Caco-2 (cell line): ENCODE data around the gene LILRB3. TPM values are rescaled to one million over a fixed set of nuclear protein-coding genes. Genes with fewer than 3 reads are reported as not detected.
A peak's percentile ranks its signal among the peaks of the same experiment; 100 is the strongest.

Experiments
- BruUV-seq: library from RNA; stranded (reverse); fragments of 400-500 nt; replicated peaks from 2 replicates; lab custom pipeline; 2021; lab: Mats Ljungman, UMichigan
- CTCF ChIA-PET: fragments of 300-600 bp; sonication (Branson Sonifier 250); formaldehyde crosslinking; loops from one replicate; lab custom pipeline; 2022; ENCODE audit warnings: antibody characterized with exemption; lab: Charles Lee
- POLR2A ChIA-PET: fragments of 300-600 bp; sonication (Branson Sonifier 250); formaldehyde crosslinking; loops from one replicate; lab custom pipeline; 2022; ENCODE audit warnings: antibody characterized with exemption; lab: Charles Lee
- DNase-seq, 2 experiments: peaks; one replicate each; pipeline versions ENCODE4 v3.0.0 to v3.0.0-alpha.2; 2020 to 2022
- H3K27me3 ChIP-seq: replicated peaks from 2 replicates; pipeline ENCODE4 v1.6.0; 2011; ENCODE audit warnings: low read length; ENCODE audit not compliant: control insufficient read depth, insufficient read depth
- H3K36me3 ChIP-seq: 2 replicates; pipeline ENCODE4 v1.5.1; 2011; ENCODE audit warnings: low read length; ENCODE audit not compliant: control insufficient read depth, insufficient read depth
- H3K4me1 ChIP-seq: fragments of 250-450 bp; sonication (Bioruptor Pico); 2 replicates; pipeline ENCODE4 v1.5.1; 2020; ENCODE audit warnings: mild to moderate bottlenecking
- H3K4me3 ChIP-seq: 2 replicates; pipeline ENCODE4 v1.5.1; 2011; ENCODE audit warnings: low read depth, mild to moderate bottlenecking, control low read depth, low read length
- H3K9me3 ChIP-seq: fragments of 250-450 bp; sonication (Bioruptor Pico); 2 replicates; pipeline ENCODE4 v1.5.1; 2020; ENCODE audit warnings: mild to moderate bottlenecking, moderate library complexity
- H3K27ac Mint-ChIP-seq: one replicate; pipeline ENCODE4 v1.8.0; 2022; ENCODE audit warnings: mixed read lengths; ENCODE audit not compliant: unreplicated experiment
- H3K27me3 Mint-ChIP-seq: one replicate; pipeline ENCODE4 v1.8.0; 2022; ENCODE audit warnings: mixed read lengths; ENCODE audit not compliant: insufficient read depth, unreplicated experiment
- H3K36me3 Mint-ChIP-seq: one replicate; pipeline ENCODE4 v1.8.0; 2022; ENCODE audit warnings: mild to moderate bottlenecking, mixed read lengths; ENCODE audit not compliant: insufficient read depth, unreplicated experiment
- H3K4me1 Mint-ChIP-seq: one replicate; pipeline ENCODE4 v1.8.0; 2022; ENCODE audit warnings: low read depth, mixed read lengths; ENCODE audit not compliant: unreplicated experiment
- H3K4me3 Mint-ChIP-seq: one replicate; pipeline ENCODE4 v1.8.0; 2022; ENCODE audit warnings: mild to moderate bottlenecking, moderate library complexity, mixed read lengths; ENCODE audit not compliant: unreplicated experiment
- H3K9me3 Mint-ChIP-seq: one replicate; pipeline ENCODE4 v1.8.0; 2022; ENCODE audit warnings: mixed read lengths; ENCODE audit not compliant: unreplicated experiment
- intact Hi-C: fragments of 100-400 bp; cut with micrococcal nuclease; formaldehyde crosslinking; loops from one replicate; pipeline ENCODE4 v1.10.0; 2022; ENCODE audit not compliant: unreplicated experiment
- total RNA-seq: library from RNA; stranded (reverse); gene quantifications from 2 replicates; pipeline ENCODE4 v1.2.3, GENCODE V29; 2022
- TF ChIP-seq, protein P1 (sequence below), 2 experiments: fragments of 200-600 bp in 1 of 2; IDR thresholded peaks; 1 replicate in 1 of 2; 2 replicates in 1 of 2; pipeline versions ENCODE4 v1.5.1 to v1.8.0; 2011 to 2022; ENCODE audit warnings: antibody characterized with exemption in 1 of 2, control low read depth in 1 of 2, inconsistent platforms in 1 of 2, low read depth in 1 of 2, low read length in 1 of 2, mild to moderate bottlenecking in 1 of 2, moderate library complexity in 1 of 2; ENCODE audit not compliant: insufficient read depth in 1 of 2, severe bottlenecking in 1 of 2, unreplicated experiment in 1 of 2

The LILRB3 gene
- total RNA-seq, 1 experiment from 2014 or later = not detected

DNA sequence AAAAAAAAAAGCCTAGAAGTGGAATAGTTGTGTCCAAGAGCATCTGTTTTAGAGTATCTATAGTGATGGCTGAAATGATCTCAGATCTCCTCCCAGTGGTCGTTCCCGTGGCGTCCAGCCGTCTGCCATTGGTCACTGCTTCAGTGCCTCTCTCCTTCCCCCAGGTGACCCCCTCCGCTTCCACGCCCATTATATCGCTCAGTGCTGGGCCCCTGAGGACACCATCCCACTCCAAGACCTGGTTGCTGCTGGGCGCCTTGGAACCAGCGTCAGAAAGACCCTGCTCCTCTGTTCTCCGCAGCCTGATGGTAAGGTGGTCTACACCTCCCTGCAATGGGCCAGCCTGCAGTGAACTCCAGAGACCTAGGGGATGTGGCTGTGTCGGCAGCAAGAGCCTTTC, 29.8 kb downstream of the LILRB3 start:
- Histone ChIP-seq H3K36me3 (no peaks in the 10 kb centered on the region; the same call in 1 of the 2 replicates), H3K9me3 (no peaks in the 10 kb centered on the region)

DNA sequence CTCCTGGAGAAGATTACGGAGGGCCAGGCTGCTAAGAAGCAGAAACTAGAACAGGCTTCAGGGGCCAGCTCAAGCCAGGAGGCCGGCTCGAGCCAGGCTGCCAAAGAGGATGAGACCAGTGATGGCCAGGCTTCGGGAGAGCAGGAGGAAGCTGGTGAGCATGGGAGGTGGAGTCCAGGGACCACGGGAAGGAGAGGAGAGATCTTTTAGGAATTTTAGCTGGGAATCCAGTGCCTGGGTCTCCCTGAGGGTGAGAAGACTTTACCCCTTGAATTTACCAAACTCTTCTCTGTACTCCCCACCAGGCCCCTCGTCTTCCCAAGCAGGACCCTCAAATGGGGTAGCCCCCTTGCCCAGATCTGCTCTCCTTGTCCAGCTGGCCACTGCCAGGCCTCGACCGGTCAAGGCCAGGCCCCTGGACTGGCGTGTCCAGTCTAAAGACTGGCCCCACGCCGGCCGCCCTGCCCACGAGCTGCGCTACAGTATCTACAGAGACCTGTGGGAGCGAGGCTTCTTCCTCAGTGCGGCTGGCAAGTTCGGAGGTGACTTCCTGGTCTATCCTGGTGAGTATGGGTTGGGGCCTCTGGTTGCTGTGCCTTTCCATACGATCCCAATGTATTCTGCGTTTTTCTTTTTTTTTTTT, 30.9 kb downstream of the LILRB3 start:
- Mint-ChIP-seq H3K4me3 (peak overlapping the region; percentile 85), H3K27me3 (no peaks in the 10 kb centered on the region), H3K9me3 (no peaks in the 10 kb centered on the region), H3K4me1 (peaks cover 28% of the 10 kb centered on the region), H3K27ac (peak overlapping the region; percentile 98), H3K36me3 (peaks cover 75% of the 10 kb centered on the region)
- no peak for DNase-seq
- Histone ChIP-seq H3K27me3 (no peaks in the 10 kb centered on the region), H3K4me3 (peak overlapping the region; percentile 97), H3K9me3 (no peaks in the 10 kb centered on the region), H3K4me1 (0 out of 2 replicates have a peak, but pooled peaks cover 6% of the 10 kb centered on the region), H3K36me3 (no peaks in the 10 kb centered on the region; the same call in 1 of the 2 replicates)
- CTCF ChIA-PET = interaction anchor here (2.0 kb wide), 1 partner anchor 19 kb away, joined by 10 read pairs; the partner anchor contains the start of gene TMC4
- TF ChIP-seq, protein P1, sequence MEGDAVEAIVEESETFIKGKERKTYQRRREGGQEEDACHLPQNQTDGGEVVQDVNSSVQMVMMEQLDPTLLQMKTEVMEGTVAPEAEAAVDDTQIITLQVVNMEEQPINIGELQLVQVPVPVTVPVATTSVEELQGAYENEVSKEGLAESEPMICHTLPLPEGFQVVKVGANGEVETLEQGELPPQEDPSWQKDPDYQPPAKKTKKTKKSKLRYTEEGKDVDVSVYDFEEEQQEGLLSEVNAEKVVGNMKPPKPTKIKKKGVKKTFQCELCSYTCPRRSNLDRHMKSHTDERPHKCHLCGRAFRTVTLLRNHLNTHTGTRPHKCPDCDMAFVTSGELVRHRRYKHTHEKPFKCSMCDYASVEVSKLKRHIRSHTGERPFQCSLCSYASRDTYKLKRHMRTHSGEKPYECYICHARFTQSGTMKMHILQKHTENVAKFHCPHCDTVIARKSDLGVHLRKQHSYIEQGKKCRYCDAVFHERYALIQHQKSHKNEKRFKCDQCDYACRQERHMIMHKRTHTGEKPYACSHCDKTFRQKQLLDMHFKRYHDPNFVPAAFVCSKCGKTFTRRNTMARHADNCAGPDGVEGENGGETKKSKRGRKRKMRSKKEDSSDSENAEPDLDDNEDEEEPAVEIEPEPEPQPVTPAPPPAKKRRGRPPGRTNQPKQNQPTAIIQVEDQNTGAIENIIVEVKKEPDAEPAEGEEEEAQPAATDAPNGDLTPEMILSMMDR (IDR thresholded peaks at IDR 0.05; ENCODE audit: insufficient read depth in 1 of 2, low read depth in 1 of 2, low read length in 1 of 2, severe bottlenecking in 1 of 2, unreplicated experiment in 1 of 2) = no peak
- intact Hi-C loops = loop anchor here (5.0 kb wide), 1 partner anchor 270 kb away; the partner anchor contains the start of gene LENG9
- no TSS peak for BruUV-seq
- POLR2A ChIA-PET = interaction anchor here (0.5 to 5.7 kb wide), 6 partner anchors 8 to 1510 kb away, joined by 4 to 98 read pairs (median 38); partner anchors contain the start of genes CNOT3, RPS9 and TMC4

More for the DNA sequence above, 29.8 kb downstream of the LILRB3 start:
- H3K4me3 ChIP-seq = no peak overlapping the region
- Mint-ChIP-seq H3K27me3 (no peaks in the 10 kb centered on the region), H3K27ac (peak overlapping the region; percentile 98), H3K9me3 (no peaks in the 10 kb centered on the region), H3K4me3 (peak overlapping the region; percentile 85), H3K36me3 (peaks cover 69% of the 10 kb centered on the region), H3K4me1 (peaks cover 19% of the 10 kb centered on the region)
- no TSS peak for BruUV-seq
- intact Hi-C loops = loop anchor here (5.0 kb wide), 1 partner anchor 269 kb away; the partner anchor contains the start of gene LENG9
- POLR2A ChIA-PET = interaction anchor here (5.7 kb wide), 1 partner anchor 7 kb away, joined by 98 read pairs; the partner anchor contains the start of gene RPS9
- 0 out of 2 replicates have a peak, but pooled peaks cover 1% of the 10 kb centered on the region for H3K4me1 ChIP-seq
- DNase-seq = no peak
- CTCF ChIA-PET = no interaction called here
- TF ChIP-seq, protein P1 (IDR thresholded peaks at IDR 0.05; ENCODE audit: insufficient read depth in 1 of 2, low read depth in 1 of 2, low read length in 1 of 2, severe bottlenecking in 1 of 2, unreplicated experiment in 1 of 2) = no peak
- no peaks in the 10 kb centered on the region for H3K27me3 ChIP-seq

DNA sequence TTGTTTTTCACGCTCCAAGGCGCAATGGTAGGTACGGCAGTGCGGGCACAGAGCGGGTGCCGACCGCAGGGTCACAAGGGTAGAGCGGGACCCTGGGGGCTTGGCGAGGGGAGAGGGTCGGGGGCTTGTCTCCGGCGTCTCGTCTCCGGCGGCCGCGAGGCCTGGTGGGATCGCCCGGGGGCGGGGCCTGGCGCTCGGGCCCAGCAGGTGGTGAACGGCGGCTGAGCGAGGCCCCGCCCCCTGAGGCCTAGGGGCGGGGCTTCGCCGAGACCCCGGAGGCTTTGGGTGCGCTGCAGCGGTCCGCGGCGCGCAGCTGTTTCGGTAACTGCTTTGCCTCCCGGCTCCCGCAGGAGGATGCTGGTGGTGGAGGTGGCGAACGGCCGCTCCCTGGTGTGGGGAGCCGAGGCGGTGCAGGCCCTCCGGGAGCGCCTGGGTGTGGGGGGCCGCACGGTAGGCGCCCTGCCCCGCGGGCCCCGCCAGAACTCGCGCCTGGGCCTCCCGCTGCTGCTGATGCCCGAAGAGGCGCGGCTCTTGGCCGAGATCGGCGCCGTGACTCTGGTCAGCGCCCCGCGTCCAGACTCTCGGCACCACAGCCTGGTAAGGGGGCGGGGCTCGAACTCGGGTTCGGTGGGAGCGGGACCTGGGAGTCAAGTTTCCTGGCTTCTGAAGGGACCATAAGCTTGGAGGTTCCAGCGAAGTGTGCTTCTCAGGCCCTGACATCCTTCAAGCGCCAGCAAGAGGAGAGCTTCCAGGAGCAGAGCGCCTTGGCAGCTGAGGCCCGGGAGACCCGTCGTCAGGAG, 31.6 kb downstream of the LILRB3 start, which contains the start of gene TSEN34:
Gene TSEN34 (plus strand): TSS at position 298 of the 800 bp plus-strand sequence. CDS start 57 bp downstream, at position 355.
- Mint-ChIP-seq H3K27ac (peak within 1 kb of the TSS; percentile 98), H3K27me3 (no peaks in the 10 kb centered on the region), H3K4me1 (peaks cover 34% of the 10 kb centered on the region), H3K36me3 (peaks cover 80% of the 10 kb centered on the region), H3K4me3 (peak within 1 kb of the TSS; percentile 85), H3K9me3 (no peaks in the 10 kb centered on the region)
- no peaks in the 10 kb centered on the region for H3K27me3 ChIP-seq
- TF ChIP-seq, protein P1 (IDR thresholded peaks at IDR 0.05; ENCODE audit: insufficient read depth in 1 of 2, low read depth in 1 of 2, low read length in 1 of 2, severe bottlenecking in 1 of 2, unreplicated experiment in 1 of 2) = no peak
- 0 out of 2 replicates have a peak, but pooled peaks cover 6% of the 10 kb centered on the region for H3K4me1 ChIP-seq
- intact Hi-C loops = loop anchor here (5.0 kb wide), 1 partner anchor 271 kb away; the partner anchor contains the start of gene LENG9
- ChIA-PET POLR2A (interaction anchor here (0.5 to 5.7 kb wide), 10 partner anchors 8 to 1510 kb away, joined by 3 to 98 read pairs (median 14); partner anchors contain the start of genes CNOT3, FIZ1, LENG1 and LENG9), CTCF (interaction anchor here (0.6 to 2.9 kb wide), 6 partner anchors 18 to 161 kb away, joined by 3 to 21 read pairs (median 4); partner anchors contain the start of gene TMC4)
- peak; percentile 61 to 94 for DNase-seq
- BruUV-seq = TSS peak; percentile 44
- H3K36me3 ChIP-seq = no peaks in the 10 kb centered on the region; the same call in 1 of the 2 replicates
- no peaks in the 10 kb centered on the region for H3K9me3 ChIP-seq
- peak within 1 kb of the TSS; percentile 97 for H3K4me3 ChIP-seq
